Activated T-cell treated with anti-CD3 and anti-CD28 coated beads, Interleukin-2, amount 50 U/mL, for 48 hours (primary cell): ENCODE results near the gene ORMDL2.
"Not testable (repeated sequence)": the region's sequence is repeated elsewhere in the genome, so short reads cannot be mapped to it uniquely, and the experiment has no call there.

Experiments
- DNase-seq, 2 experiments: peaks; one replicate each; pipeline ENCODE4 v3.0.0-alpha.2; 2020

The ORMDL2 gene

DNA sequence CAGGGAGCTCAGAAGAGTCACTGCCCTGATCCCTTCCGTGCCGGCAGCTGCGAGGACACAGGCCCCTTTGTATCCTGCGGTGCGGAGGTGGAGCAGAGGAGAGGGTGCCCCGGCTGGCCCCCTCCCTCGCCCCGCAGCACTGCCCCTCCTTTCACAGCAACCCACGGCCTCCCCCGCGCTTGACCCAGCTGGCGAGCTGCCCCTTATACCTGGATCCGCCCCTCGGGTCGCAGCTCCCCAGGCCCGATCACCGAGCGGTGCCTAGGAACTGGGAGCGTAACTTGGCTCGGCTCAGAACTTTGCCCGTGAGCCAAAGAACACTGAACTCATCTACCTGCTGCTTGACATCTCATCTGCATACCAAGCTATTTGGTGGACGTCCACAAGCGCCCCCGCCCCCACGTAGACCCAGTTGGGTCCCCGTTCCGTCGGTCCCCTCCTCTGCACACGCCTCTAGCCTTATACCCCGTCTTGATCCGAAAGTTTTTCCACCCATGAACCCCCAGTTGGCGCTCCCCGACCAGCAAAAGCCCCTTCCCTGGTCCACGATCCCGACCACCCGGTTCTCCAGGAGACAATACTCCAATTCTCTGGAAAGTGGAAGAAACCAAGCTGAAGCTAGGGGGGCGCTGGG, 12.2 kb downstream of the ORMDL2 start:
- DNase-seq: peak; percentile 52 to 56

- peak; percentile 66 to 68 for DNase-seq
Measured at GRCh38 chr12:55830601-55831446, 13.0 kb downstream of the ORMDL2 start.

GRCh38 chr12:55831447-55831815, 13.6 kb downstream of the ORMDL2 start:
- DNase-seq: no peak

GRCh38 chr12:55833056-55833455, 15.2 kb downstream of the ORMDL2 start:
- no peak for DNase-seq

DNA sequence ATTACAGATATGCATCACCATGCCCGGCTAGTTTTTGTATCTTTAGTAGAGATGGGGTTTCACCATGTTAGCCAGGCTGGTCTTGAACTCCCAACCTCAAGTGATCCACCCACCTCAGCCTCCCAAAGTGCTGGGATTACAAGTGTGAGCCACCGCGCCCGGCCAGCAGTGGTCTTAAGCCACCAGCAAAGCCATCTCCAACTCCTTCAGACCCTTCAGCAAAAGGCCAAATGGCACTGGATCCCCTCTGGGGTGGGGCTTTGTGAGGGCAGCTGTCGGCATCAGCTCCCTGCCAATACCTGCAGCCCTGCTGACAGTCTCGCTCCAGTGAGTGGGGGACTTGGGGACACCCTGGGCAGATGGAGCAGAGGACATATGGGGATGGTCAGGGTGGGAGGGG, 16.6 kb downstream of the ORMDL2 start:
- DNase-seq: not testable (repeated sequence)

- DNase-seq: no peak
Measured at GRCh38 chr12:55838361-55838760, 20.5 kb downstream of the ORMDL2 start.

- no peak for DNase-seq
Measured at GRCh38 chr12:55839345-55840140, 21.7 kb downstream of the ORMDL2 start.

- no peak for DNase-seq
Measured at GRCh38 chr12:55840581-55841351, 22.9 kb downstream of the ORMDL2 start.

DNA sequence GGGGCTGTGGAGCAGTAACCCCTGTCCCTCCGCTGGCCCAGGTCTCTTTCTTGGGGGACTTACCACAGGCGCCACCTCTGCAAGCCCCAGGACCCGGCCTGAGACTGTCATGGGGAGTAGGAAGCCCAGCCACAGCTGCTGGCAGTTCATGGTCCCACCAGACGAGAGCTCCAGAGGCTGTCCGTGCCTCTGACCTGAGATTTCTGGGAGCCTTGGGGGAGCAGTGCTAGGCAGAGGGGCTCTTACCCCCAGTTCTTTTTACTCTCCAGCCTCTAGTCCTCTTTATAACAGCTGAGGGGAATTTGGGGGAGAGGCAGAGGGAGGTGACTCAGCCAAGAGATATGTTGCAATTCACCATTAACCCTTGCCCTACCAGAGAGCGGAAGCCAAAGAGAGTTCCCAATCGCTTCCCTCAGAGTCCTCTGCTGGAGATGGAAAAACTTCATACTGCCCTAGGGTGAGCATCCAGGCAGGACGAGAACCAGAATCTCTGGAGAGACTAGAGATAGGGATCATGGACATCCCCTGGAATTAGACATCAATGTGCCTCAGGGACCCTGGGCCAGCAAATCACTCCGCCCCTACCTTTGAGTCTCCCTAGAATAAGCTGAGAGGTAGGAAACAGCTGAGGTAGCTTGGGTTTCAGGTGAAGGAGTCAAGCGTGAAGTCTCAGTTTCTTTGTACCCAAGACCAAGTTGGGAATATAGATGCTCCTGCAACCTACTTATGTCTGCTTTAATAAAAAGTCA, 25.0 kb downstream of the ORMDL2 start, which contains the start of gene MMP19:
TSS of gene MMP19 (minus strand) at position 256 of the 749 bp plus-strand sequence. CDS start at position 150, 106 bp downstream.
- DNase-seq: no peak

GRCh38 chr12:55843431-55843830, 25.6 kb downstream of the ORMDL2 start:
- no peak for DNase-seq

DNA sequence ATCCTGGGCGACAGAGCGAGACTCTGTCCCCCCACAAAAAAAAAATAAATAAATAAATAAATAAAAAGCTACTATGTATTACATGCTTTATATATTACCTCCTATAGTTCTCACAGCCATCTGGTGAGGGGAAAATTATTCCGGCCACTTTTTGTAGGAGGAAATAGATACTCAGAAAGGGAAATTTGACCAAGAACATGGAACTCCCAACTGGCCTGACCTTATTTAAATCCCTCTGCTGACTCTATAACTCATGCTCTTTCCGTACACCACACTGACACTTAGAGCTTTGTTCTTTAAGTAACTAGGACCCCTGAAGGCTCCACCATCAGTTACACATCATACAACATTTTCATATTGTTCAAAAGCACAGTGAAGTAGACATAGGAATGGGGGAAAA, 27.1 kb downstream of the ORMDL2 start:
- no peak for DNase-seq

DNA sequence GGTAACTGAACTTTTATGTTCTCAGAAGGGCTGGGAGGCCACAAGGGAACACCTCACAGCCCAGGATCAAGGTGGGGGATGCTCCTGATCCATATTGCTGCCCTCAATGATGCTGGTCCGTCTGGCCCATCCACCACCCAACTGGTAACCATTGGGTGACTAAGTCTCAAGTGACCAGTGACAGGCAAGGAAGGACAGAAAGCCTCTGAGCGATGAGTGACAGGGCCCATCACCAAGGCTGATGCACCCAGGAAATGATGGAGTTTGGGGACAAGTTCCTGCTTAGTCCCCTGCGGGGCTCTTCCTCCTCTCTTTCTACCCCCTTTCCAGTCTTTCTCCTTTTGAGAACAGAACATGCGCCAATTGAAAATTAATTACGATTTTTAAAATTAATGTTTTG, 27.5 kb downstream of the ORMDL2 start:
- no peak for DNase-seq

- DNase-seq: no peak
Measured at GRCh38 chr12:55845785-55846496, 28.1 kb downstream of the ORMDL2 start.

- peak; percentile 46 to 59 for DNase-seq
Measured at GRCh38 chr12:55847033-55847432, 29.2 kb downstream of the ORMDL2 start.

- DNase-seq: peak; percentile 29 to 36
Measured at GRCh38 chr12:55847603-55848291, 29.9 kb downstream of the ORMDL2 start.

GRCh38 chr12:55849616-55850343, 31.9 kb downstream of the ORMDL2 start:
- no peak for DNase-seq

DNA sequence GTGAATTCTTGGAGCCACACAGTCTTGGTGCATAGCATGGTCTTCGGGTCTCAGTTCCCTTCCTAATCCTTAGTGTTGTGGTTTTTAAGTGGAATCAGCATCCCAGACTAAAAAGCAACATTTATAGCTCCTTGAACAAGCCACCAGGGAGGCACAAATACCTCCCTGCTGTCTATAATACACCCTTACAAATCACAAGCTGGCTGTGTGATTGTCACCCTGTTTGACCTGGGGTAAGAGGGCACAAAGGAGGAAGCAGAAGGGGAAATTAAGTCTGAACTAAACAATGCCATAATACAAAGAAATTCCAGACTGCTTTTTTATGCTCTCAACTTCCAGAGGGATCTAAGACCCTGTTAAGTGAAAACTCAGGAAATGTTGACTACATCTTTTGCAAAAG, 32.6 kb downstream of the ORMDL2 start:
- DNase-seq: no peak

DNA sequence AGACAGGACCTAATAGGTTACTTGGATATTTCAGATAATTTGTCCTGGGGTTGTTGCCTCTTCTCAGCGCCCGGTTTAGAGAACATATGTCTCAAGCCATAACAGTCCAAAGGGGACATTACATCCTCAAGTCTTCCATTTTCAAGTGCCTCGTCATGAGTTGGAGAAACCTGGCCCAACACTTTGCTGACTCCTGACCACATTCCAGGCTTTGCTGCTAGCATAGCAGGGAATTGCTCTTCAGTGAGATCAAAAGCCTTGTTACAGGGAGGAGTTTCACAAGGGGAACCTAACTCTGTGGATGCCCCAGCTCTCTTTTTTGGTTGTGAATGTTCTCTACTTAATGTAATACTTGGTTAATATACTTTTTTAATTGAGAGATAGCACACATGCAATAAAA, 33.1 kb downstream of the ORMDL2 start:
- no peak for DNase-seq

DNA sequence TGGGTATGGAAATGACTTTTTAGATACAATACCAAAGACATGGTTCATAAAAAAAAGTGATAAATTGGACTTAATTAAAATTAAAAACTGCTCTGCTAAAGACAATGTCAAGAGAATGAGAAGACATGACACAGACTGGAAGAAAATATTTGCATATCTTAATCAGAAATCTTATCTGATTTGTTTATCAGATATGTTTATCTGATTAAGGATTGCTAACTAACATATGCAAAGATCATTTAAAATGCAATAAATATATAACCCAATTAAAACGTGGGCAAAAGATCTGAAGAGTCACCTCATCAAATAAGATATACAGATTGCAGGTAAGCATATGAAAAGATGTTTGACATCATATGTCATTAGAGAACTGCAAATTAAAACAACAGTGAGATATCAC, 34.9 kb downstream of the ORMDL2 start:
- DNase-seq: no peak

- no peak for DNase-seq
Measured at GRCh38 chr12:55861396-55861795, 43.6 kb downstream of the ORMDL2 start.
